AG04450 (cell line): ENCODE data around the gene SLC1A4. TPM values are rescaled to one million over a fixed set of nuclear protein-coding genes. Genes with fewer than 3 reads are reported as not detected.
A peak's percentile ranks its signal among the peaks of the same experiment; 100 is the strongest.

Experiments used
- CTCF ChIA-PET: fragments of 300-600, 350-600 bp; formaldehyde crosslinking; extraction: SDS; loops from one replicate; lab custom pipeline; 2022; ENCODE audit warnings: antibody characterized with exemption, inconsistent platforms; lab: Charles Lee
- POLR2A ChIA-PET: fragments of 350-600 bp; formaldehyde crosslinking; extraction: SDS; loops from one replicate; lab custom pipeline; 2021; ENCODE audit warnings: antibody characterized with exemption, inconsistent platforms; lab: Yijun Ruan, JAX
- DNase-seq: peaks from one replicate; pipeline ENCODE4 v3.0.0-alpha.2; 2011; ENCODE audit warnings: low read depth, low spot score
- H3K27ac ChIP-seq: one replicate; pipeline ENCODE4 v1.5.1; 2012; ENCODE audit warnings: low read depth, low read length, control low read depth
- H3K27me3 ChIP-seq: one replicate; pipeline ENCODE4 v1.6.0; 2012; ENCODE audit warnings: low read length; ENCODE audit not compliant: control insufficient read depth, insufficient read depth
- H3K4me3 ChIP-seq: 2 replicates; pipeline ENCODE4 v1.5.1; 2011; ENCODE audit warnings: mild to moderate bottlenecking, low read depth, low read length, control low read depth
- H3K9me3 ChIP-seq: 2 replicates; pipeline ENCODE4 v1.5.1; 2012; ENCODE audit warnings: low read length; ENCODE audit not compliant: control insufficient read depth, insufficient read depth
- polyA plus RNA-seq: library from polyadenylated mRNA; depleted of rRNA; stranded (reverse); fragments of >200 nt; gene quantifications from 2 replicates; pipeline ENCODE4 v1.2.3, GENCODE V29; 2011
- TF ChIP-seq, protein P1 (sequence below): IDR thresholded peaks from 2 replicates; pipeline ENCODE4 v1.5.1; 2011; ENCODE audit warnings: low read depth, low read length, control low read depth, inconsistent platforms

SLC1A4 gene
- polyA plus RNA-seq, 1 experiment = 24.8 TPM

DNA sequence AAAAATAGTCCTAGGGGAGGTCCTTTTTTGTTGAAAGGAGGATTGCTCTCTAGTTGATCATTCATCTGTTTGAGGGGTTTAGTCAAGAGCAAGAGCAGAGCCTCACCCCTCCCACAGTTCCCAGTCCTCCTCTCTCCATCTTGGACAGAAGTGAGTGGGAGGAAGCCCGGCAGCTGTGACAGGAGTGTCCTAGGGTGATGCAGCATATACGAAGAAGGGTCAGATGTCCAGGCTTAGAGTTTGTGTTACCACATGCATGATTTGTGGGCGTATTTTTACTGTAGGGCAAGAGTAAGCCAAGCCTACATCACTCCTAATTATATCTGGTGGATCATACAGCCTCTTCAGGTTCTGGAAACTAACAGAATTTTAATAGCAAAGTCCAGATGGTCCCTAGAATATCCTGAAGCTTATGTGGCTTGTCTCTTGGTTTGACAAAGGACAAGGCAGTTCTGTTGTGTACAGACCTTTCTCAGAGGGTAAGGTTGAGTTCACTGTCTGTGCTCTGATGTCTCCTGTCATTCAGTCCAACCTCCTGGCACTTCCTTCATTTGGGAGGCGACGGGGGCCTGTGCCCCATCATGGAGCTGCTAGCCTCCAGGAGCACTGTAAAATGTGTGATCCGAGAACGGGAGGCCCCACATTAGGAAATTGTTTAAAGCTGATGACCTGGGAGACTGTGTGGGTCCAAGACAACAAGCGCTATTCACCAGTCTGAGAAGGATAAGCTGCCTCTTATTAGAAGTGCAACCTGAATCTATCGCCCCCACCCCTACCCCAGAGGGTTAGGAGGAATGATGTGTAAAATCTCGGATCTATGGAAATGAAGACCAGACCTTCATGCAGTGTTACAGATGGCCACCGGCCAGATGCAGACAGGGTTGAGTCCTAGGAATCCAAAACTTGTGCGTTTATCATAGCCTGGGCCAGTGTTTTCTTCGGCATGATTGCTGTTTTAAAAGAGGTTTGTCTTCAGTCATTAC, 73.9 kb downstream of the SLC1A4 start:
- ChIA-PET POLR2A (interaction anchor here (0.7 kb wide), 1 partner anchor 164 kb away, joined by 5 read pairs; the partner anchor contains the start of gene ACTR2), CTCF (interaction anchor here (0.7 to 1.2 kb wide), 3 partner anchors 13 to 149 kb away, joined by 3 to 4 read pairs (median 3); no protein-coding TSS in a partner anchor)
- H3K27ac ChIP-seq = no peak overlapping the region
- H3K4me3 ChIP-seq = no peak overlapping the region
- H3K9me3 ChIP-seq = no peaks in the 10 kb centered on the region
- TF ChIP-seq, protein P1, sequence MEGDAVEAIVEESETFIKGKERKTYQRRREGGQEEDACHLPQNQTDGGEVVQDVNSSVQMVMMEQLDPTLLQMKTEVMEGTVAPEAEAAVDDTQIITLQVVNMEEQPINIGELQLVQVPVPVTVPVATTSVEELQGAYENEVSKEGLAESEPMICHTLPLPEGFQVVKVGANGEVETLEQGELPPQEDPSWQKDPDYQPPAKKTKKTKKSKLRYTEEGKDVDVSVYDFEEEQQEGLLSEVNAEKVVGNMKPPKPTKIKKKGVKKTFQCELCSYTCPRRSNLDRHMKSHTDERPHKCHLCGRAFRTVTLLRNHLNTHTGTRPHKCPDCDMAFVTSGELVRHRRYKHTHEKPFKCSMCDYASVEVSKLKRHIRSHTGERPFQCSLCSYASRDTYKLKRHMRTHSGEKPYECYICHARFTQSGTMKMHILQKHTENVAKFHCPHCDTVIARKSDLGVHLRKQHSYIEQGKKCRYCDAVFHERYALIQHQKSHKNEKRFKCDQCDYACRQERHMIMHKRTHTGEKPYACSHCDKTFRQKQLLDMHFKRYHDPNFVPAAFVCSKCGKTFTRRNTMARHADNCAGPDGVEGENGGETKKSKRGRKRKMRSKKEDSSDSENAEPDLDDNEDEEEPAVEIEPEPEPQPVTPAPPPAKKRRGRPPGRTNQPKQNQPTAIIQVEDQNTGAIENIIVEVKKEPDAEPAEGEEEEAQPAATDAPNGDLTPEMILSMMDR = no peak
- DNase-seq = no peak
- no peaks in the 10 kb centered on the region for H3K27me3 ChIP-seq

DNA sequence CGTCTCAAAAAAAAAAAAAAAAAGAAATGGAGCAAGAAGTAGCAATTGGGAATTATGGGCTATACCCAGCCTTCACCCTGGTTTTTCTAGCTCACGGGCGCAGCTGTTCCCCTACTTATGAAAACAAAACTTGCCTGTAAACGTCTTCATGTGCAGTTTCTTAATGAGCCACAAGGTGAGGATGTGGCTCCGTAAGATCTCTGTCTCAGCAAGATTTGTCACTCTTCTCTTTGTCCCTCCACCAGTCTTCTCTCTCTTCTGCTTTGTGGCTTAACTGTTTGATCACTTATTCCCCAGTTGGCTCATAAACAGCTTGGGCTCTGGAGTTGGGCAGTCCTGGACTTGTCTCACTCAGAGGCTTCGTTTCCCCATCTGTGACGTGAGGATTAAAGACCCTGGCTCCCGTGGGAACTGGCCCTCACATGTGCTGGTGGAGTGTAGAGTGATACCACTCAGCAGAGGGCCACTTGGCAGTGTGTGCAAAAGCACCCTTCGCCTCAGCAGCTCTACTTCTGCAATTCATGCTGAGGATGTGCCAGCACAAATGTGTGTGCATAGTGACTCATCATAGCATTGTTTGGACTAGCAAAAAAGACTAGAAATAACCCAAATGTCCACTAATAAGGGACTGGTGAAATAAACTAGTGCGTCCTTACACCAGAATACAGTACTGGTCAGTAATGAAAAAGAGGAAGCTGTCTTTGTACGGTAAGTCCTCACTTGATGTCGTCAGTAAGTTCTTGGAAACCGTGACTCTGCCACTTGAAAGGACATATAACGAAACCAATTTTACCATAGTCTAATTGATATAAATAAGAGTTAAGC, 75.7 kb downstream of the SLC1A4 start:
- DNase-seq = peak; percentile 79
- Histone ChIP-seq H3K9me3 (no peaks in the 10 kb centered on the region), H3K4me3 (no peak overlapping the region), H3K27me3 (no peaks in the 10 kb centered on the region), H3K27ac (peak overlapping the region; percentile 77)
- TF ChIP-seq, protein P1 = peak; percentile 62
- ChIA-PET POLR2A (interaction anchor here (0.6 to 1.9 kb wide), 9 partner anchors 9 to 509 kb away, joined by 3 to 12 read pairs (median 4); partner anchors contain the start of genes ACTR2, CEP68 and RAB1A), CTCF (interaction anchor here (0.6 to 2.4 kb wide), 15 partner anchors 9 to 509 kb away, joined by 3 to 15 read pairs (median 3); no protein-coding TSS in a partner anchor)

DNA sequence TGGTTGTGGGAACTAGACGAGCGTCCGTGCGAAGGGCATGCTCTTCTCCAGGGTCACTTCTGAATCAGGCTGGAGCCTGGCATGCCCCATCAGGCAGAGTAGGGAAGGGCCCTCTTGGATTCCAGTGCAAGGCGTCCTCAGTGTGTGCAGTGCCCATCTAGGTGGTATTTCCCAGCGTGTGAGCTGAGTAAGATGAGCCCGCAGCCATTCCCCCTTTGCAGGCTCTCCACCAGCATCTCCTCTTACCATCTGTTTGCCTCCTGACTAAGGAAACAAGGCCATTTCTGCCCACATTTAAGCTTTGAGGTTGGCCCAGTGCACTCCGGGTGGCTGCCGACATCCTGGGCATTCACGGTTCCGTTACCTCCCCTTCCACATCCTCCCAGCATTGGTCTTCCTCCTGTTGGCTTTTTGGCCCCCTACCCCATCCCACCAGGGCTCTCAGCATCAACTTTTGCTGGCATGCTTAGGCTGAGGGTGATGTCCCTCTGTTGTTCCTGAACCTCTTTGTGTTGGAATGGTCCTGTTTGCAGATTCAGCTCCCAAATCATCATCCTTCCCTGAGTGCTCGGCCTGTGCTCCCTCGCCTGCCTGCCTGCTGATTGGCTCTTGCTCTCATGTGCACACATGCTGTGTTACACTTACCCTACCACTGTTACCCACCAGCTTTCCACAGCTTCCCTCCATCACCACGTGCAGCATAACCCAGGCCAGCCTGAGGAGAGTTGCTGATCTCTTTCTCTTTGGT, 78.8 kb downstream of the SLC1A4 start:
- Histone ChIP-seq H3K27ac (no peak overlapping the region), H3K27me3 (no peaks in the 10 kb centered on the region)
- CTCF ChIA-PET = interaction anchor here (0.8 to 1.3 kb wide), 3 partner anchors 15 to 150 kb away, joined by 3 read pairs; no protein-coding TSS in a partner anchor

DNA sequence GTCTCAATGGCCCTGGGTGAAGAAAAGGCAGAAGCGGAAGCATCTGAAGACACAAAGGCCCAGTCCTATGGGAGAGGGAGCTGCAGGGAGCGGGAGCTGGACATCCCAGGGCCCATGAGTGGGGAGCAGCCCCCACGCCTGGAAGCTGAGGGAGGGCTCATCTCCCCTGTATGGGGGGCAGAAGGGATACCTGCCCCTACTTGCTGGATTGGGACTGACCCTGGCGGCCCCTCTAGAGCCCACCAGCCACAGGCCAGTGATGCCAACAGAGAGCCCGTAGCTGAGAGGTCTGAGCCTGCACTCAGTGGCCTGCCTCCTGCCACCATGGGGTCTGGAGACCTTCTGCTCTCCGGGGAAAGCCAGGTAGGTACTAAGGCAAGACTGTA, 80.2 kb downstream of the SLC1A4 start:
- ChIA-PET POLR2A (interaction anchor here (0.6 to 1.5 kb wide), 3 partner anchors 13 to 61 kb away, joined by 3 to 4 read pairs (median 3); partner anchors contain the start of genes CEP68 and RAB1A), CTCF (interaction anchor here (1.2 kb wide), 1 partner anchor 100 kb away, joined by 4 read pairs; no protein-coding TSS in a partner anchor)
- Histone ChIP-seq H3K27me3 (no peaks in the 10 kb centered on the region), H3K27ac (no peak overlapping the region), H3K4me3 (no peak overlapping the region), H3K9me3 (no peaks in the 10 kb centered on the region)
- TF ChIP-seq, protein P1 = no peak
- no peak for DNase-seq

More for the DNA sequence above, 78.8 kb downstream of the SLC1A4 start:
- TF ChIP-seq, protein P1 = no peak
- no peak for DNase-seq
- Histone ChIP-seq H3K4me3 (no peak overlapping the region), H3K9me3 (no peaks in the 10 kb centered on the region)
- POLR2A ChIA-PET = interaction anchor here (1.5 kb wide), 1 partner anchor 12 kb away, joined by 3 read pairs; the partner anchor contains the start of gene CEP68
